GM18519 (cell line): ENCODE measurements around the gene CYREN.
"Not testable (repeated sequence)": the region's sequence is repeated elsewhere in the genome, so short reads cannot be mapped to it uniquely, and the experiment has no call there.

Experiments used
- ATAC-seq: cut with Tn5 transposase; IDR thresholded peaks from one replicate; pipeline ENCODE4 v1.9.1; 2021; ENCODE audit warnings: mild to moderate bottlenecking, moderate library complexity; ENCODE audit not compliant: unreplicated experiment, low FRiP score

CYREN gene

GRCh38 chr7:135170274-135170997 is at the start of gene CYREN:
Gene CYREN (minus strand): TSS chr7:135170707. CDS start chr7:135168922, 1,785 bp downstream.
- ATAC-seq, result peak; percentile 64

GRCh38 chr7:135217645-135218509 is 47.4 kb upstream of the CYREN start:
- ATAC-seq, result no peak

GRCh38 chr7:135215698-135216097 is 45.2 kb upstream of the CYREN start:
- ATAC-seq, result no peak

- ATAC-seq, result no peak
These were observed 44.7 kb upstream of the CYREN start for GRCh38 chr7:135215180-135215579.

- no peak for ATAC-seq
These were observed 43.3 kb upstream of the CYREN start for GRCh38 chr7:135213831-135214230.

GRCh38 chr7:135211946-135212685 is 41.6 kb upstream of the CYREN start:
- not testable (repeated sequence) for ATAC-seq

- ATAC-seq, result peak; percentile 66
These were observed 40.9 kb upstream of the CYREN start, which contains the start of gene WDR91 for GRCh38 chr7:135211179-135211945. Gene WDR91 (minus strand): TSS chr7:135211526. CDS start chr7:135211502, 24 bp downstream.

GRCh38 chr7:135210888-135211178 is 40.3 kb upstream of the CYREN start:
- peak; percentile 0 for ATAC-seq

- ATAC-seq, result no peak
These were observed 38.8 kb upstream of the CYREN start for GRCh38 chr7:135209225-135209834.

- ATAC-seq, result no peak
These were observed 37.7 kb upstream of the CYREN start for GRCh38 chr7:135208102-135208793.

- no peak for ATAC-seq
These were observed 37.0 kb upstream of the CYREN start for GRCh38 chr7:135207406-135208101.

- ATAC-seq, result peak; percentile 41
These were observed 36.5 kb upstream of the CYREN start for GRCh38 chr7:135206941-135207391.

- ATAC-seq, result no peak
These were observed 35.3 kb upstream of the CYREN start for GRCh38 chr7:135205850-135206249.

- no peak for ATAC-seq
These were observed 34.4 kb upstream of the CYREN start for GRCh38 chr7:135204876-135205275.

- ATAC-seq, result no peak
These were observed 33.8 kb upstream of the CYREN start for GRCh38 chr7:135204341-135204749.

- no peak for ATAC-seq
These were observed 30.8 kb upstream of the CYREN start for GRCh38 chr7:135201350-135201749.

GRCh38 chr7:135200821-135201331 is 30.4 kb upstream of the CYREN start:
- no peak for ATAC-seq

- ATAC-seq, result no peak
These were observed 28.9 kb upstream of the CYREN start for GRCh38 chr7:135199439-135199838.
